Measurements from ENCODE around the gene SFT2D3.

The SFT2D3 gene

GRCh38 chr2:127683056-127683455, 18.2 kb upstream of the SFT2D3 start:
- H3K27ac ChIP-seq = no peak overlapping the region
- no peak for TF ChIP-seq ZFX (IDR thresholded peaks at IDR 0.05; ENCODE audit: borderline replicate concordance)
- TF ChIP-seq CTCF (IDR thresholded peaks at IDR 0.05) = no peak

GRCh38 chr2:127683757-127684156, 17.5 kb upstream of the SFT2D3 start:
- no peak overlapping the region for H3K27ac ChIP-seq

GRCh38 chr2:127685410-127686080, 15.8 kb upstream of the SFT2D3 start:
- no peak overlapping the region for H3K27ac ChIP-seq
- TF ChIP-seq ZFX (IDR thresholded peaks at IDR 0.05; ENCODE audit: borderline replicate concordance) (no peak), CTCF (IDR thresholded peaks at IDR 0.05) (no peak)

More at GRCh38 chr2:127683757-127684156, 17.5 kb upstream of the SFT2D3 start:
- TF ChIP-seq CTCF (IDR thresholded peaks at IDR 0.05) (no peak), ZFX (IDR thresholded peaks at IDR 0.05; ENCODE audit: borderline replicate concordance) (no peak)

GRCh38 chr2:127688405-127688804, 12.9 kb upstream of the SFT2D3 start:
- no peak for TF ChIP-seq ZFX (IDR thresholded peaks at IDR 0.05; ENCODE audit: borderline replicate concordance)
- no peak for TF ChIP-seq CTCF (IDR thresholded peaks at IDR 0.05)
- H3K27ac ChIP-seq = no peak overlapping the region

- no peak overlapping the region for H3K27ac ChIP-seq
- no peak for TF ChIP-seq CTCF (IDR thresholded peaks at IDR 0.05)
- no peak for TF ChIP-seq ZFX (IDR thresholded peaks at IDR 0.05; ENCODE audit: borderline replicate concordance)
These were observed 10.6 kb upstream of the SFT2D3 start for GRCh38 chr2:127690696-127691095.

GRCh38 chr2:127694986-127695385, 6.3 kb upstream of the SFT2D3 start:
- no peak for TF ChIP-seq ZFX (IDR thresholded peaks at IDR 0.05; ENCODE audit: borderline replicate concordance)
- TF ChIP-seq CTCF (IDR thresholded peaks at IDR 0.05) = no peak

More at GRCh38 chr2:127694986-127695385, 6.3 kb upstream of the SFT2D3 start:
- no peak overlapping the region for H3K27ac ChIP-seq

Measured in 22Rv1 (cell line).